GM19467 (cell line): ENCODE data around the gene WIPF1.

Experiments used
- ATAC-seq: cut with Tn5 transposase; IDR thresholded peaks from one replicate; pipeline ENCODE4 v1.9.1; 2021; ENCODE audit warnings: mild to moderate bottlenecking, moderate library complexity; ENCODE audit not compliant: unreplicated experiment

The WIPF1 gene

DNA sequence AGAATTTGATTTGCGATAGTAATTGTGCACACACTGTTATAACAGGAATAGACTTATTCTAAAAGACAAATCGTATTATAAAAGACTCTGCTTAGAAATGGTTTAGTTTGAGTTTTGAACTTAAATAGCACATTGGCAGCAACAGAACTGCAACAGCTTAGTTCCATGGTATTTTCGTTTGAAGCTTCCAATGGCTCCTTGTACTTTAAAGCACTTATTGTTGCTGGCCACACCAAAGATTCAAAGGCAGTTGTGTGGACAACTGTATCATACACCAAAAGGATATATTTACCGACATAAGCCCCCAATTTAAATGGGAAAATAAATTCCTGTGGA is 627 bp downstream of the WIPF1 start:
- no peak for ATAC-seq

- no peak for ATAC-seq
These were observed 1.7 kb downstream of the WIPF1 start for GRCh38 chr2:174595891-174596397.

DNA sequence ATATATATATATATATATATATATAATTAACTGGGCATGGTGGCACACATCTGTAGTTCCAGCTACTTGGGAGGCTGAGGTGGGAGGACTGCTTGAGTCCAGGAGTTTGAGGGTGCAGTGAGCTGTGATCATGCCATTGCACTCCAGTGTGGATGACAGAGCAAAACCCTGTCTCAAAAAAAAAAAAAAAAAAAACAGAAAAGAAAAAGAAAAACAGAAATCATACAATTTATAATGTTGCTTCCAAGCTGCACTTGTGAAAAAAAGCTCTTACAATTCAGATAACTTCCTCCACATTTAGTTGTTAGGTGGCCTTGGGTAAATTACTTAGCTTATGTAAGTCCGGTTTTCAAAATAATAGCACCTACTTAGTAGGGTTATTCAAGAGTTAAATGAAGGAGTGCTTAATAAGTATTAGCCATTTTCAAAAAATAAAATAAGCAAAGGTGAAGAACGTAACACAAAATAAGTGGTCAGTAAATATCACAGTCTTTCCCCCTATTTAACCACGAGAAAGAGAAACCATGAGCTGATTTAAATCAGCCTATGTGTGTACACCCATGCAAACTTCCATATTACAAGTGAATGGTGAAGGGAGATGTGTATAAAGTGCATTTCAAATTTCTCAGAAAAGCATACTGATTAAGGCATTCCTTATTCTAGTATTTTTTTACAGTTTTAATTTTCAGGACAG is 2.3 kb downstream of the WIPF1 start:
- ATAC-seq = no peak

- no peak for ATAC-seq
These were observed 3.1 kb downstream of the WIPF1 start for GRCh38 chr2:174594456-174594855.

DNA sequence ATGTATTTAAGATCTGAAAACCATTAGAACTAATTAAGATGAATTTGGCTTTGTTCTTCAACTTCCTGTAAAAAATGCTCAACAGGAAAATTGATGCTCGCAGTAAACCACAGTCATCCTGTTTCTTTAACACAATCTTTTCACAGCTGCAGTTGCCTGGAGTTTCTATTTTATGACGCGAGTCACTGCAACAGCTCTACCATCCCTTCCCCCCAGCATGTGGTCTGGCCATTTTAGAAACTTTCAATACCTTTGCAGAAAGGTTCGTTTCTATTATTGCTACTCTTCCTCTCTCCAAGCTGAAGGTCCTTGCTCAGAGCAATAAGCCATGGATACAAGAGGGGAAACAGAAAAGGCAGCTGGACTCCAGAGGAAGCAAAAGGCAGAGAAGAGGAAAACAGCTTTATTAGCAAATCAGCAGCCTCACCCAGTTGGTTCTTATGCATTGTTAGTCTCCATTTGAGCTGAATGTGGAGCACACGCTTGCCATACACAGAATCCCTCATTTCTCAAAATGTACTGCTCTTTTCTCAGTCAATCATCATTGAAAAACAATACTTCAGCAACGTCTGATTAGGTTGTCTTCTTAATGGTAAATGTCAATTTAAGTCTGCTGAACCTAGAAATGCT is 3.9 kb downstream of the WIPF1 start:
- peak; percentile 68 for ATAC-seq

GRCh38 chr2:174593041-174593440 is 4.6 kb downstream of the WIPF1 start:
- ATAC-seq = no peak

- ATAC-seq = no peak
These were observed 5.9 kb downstream of the WIPF1 start for GRCh38 chr2:174591740-174592139.

GRCh38 chr2:174590928-174591648 is 6.5 kb downstream of the WIPF1 start:
- no peak for ATAC-seq

DNA sequence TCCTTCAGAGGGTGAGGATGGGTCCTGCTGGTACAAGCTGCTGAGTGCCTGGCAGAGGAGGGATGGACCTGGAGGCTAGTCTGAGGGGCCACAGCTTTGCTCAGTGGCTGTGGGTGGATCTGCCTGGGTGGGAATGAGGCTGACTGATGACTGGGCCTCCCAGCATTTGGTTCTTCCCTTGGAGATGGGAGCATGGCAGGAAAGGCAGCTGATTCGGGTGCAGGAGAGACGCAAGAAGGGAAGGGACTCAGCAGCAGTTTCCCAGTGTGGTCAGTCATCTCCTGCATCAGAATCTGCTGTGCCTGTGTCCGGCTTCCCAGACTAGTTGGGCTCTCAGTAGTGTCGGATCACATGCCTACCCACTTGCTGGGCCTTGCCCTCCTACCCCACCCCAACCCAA is 7.3 kb downstream of the WIPF1 start:
- no peak for ATAC-seq

DNA sequence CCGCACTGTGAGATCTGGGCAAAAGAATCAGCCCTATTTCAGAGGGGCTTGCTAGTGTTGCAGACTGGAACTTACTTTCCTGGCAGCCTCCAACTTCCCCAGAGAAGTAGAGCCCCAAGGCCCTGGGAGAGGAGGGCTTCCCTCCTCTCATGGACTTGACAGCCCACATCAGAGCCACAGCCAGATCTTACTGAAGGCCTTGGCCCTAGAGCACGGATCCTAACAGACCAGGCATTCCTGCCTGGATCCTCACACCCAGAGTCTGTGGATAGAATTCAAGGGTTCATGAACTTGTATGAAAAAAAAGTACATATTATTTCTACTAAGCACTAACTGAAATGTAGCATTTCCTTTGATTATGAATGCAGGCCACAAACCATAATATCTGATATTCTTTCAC is 8.3 kb downstream of the WIPF1 start:
- no peak for ATAC-seq

DNA sequence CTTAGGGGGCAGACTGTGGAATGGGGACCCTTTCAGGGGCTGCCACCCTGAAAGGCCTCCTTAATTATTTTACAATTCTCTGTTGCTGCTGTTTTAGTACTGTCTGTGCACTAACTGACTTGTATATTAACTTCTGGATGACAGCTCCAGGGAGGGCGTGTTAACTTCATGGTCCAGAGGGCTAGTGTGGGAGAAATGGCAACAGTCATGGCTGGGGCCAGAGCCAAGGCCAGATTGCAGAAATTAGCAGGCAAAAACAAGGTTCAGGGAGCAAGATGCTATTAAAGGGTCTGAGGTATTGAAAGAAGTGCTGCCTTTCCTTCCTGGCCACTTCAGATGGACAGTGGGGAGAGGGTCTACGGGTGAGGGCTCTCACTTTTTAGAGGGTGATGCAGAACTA is 9.1 kb downstream of the WIPF1 start:
- no peak for ATAC-seq

- no peak for ATAC-seq
These were observed 10.0 kb downstream of the WIPF1 start for GRCh38 chr2:174587579-174587978.

DNA sequence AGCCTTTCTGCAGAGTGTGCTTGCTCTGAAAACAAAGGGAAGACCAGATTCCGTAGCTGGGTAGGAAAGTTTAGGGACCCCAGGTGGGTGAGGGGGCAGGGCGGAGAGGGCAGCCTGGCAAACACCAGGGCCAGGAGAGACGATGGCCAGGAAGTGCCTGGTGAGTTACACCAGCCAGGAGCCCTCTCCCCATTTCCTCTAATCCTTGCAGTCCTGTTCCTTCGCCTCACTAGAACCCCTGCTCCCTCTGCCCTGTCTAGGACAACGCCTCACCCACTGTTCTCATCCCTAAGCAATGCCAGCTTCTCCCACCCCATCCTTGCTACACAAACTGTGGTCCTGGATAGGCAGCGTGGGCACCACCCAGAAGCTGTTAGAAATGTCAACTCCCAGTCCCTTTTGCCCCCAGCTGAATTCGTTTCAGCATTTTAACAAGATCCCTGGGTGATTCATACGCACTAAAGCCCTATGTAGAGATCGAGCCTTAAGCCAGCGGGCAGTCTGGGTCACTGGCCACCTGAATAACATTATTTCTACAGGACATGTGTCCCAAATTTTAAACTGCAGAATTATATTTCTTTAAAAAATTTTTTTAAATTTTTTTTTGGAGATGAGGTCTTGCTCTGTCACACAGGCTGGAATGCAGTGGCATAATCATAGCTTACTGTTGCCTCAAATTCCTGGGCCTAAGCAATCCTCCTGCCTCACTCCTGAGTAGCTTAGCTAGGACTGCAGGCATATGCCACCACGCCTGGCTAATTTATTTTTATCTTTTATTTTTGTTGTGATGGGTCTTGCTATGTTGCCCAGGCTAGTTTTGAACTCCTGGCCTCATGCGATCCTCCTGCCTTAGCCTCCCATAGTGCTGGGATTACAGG is 10.9 kb downstream of the WIPF1 start:
- no peak for ATAC-seq

- no peak for ATAC-seq
These were observed 11.8 kb downstream of the WIPF1 start for GRCh38 chr2:174585657-174586252.

DNA sequence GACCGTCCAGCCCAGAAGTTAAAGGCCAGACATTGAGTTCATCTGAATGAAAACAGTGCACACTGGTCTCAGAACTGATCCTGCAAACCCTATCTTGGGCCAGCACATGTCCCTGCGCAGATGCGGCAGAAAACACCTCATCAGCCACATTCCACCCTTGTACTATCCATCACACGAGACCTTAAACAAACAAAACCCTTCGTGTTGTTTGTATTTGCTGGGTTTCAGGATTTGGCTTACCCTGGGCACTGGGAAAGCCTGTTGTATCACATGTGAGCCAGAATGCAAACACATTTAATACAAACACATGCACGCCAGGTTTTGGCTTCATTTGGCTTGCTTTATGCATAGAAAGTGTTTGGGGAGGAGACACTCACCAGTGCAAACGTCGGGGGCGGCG is 12.5 kb downstream of the WIPF1 start:
- no peak for ATAC-seq

DNA sequence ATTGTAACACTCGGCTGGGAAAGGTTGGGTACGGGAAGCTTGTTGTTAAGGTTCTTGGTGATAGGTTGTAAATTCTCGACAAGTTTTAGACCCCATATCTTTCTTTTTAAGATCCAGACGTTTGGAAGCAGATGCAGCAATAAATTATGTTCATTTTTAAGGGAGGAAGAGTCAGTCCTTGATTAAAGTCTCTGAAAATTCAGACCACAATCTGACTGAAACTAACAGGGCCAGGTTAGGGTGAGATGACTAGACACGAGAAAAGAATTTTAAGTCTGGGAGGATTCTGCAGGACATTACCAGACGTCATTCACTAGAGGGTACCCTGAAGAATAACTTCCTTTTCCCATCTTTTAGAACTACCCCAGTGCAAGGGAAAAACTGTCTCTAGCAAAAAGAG is 16.1 kb downstream of the WIPF1 start:
- ATAC-seq = no peak

- no peak for ATAC-seq
These were observed 16.7 kb downstream of the WIPF1 start for GRCh38 chr2:174580951-174581350.

DNA sequence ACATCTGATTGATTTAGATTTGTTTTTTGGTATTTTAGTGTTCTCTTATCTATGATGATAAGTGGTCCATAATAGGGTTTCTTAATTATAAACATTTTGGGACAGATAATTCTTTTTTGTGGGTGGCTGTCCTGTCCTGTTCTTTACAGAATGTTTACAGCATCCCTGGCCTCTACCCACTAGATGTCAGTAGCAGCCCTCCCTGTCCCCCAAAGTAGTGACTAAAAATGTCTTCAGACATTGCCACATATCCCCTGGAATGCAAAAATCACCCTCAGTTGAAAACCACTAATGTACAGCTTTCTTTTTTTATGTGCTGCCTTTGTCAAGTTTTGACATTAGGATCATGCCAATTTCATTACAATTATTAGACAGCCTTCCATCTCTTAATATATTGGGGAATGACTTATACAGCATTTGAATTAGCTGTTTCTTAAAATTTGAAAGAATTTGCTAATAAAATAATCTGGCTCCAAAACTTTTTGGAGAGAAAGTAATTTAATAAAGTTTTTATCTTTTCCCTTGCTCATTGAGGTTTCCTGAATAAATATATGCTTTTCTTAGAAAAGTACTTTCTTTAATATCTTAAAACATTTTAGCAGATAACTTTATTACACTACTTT is 19.5 kb downstream of the WIPF1 start:
- no peak for ATAC-seq

DNA sequence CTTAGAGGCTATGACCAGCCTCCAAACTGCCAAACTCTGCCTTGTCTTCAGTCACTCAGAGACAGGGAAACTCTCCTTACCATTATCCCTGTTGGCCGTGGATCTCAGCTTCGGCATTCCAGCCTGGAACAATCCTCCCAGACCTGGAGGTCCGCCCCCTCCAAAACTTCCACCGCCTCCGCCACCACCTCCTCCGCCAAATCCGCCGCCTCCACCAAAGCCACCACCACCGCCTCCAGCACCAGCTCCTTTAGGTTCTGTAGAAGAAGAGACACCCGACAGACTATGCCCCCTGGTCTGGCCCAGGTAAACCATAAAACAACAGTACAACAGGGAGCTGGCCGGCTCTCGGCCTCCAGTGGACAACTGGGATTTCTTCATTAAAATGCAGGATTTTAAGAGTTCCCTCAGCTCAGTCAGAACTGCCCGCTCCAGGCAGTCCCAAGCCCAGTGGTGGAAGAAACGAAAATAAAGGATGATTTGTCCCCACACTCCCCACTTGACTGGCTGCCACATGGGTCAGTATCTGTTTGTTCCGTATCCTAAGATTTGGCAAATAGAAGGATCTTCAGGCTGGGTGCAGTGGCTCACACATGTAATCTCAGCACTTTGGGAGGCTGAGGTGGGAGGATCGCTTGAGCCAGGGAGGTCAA is 22.4 kb downstream of the WIPF1 start:
- ATAC-seq = no peak

DNA sequence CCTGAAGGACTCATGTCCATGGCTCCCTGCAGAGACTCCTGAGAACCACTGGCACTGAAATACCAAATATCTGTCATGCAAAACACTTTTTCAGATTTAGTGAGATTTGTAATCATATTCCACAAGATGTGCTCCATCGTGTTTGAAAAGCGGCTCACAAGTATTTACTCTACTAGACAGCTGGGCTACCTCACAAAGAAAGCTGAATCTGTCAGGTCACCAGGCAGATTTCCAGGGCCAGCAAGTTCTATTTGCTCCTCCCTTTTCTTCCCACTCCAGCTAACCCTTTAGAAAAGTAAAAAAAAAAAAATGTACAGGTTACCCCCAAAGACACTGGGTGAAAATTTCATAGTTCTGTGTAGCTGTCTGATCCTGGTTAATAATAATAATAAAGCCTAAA is 22.9 kb downstream of the WIPF1 start:
- ATAC-seq = no peak
